Upper lobe of left lung (tissue), 6 donors: Measurements from ENCODE around the gene RABGAP1. TPM values are rescaled to one million over a fixed set of nuclear protein-coding genes. Genes with fewer than 3 reads are reported as not detected.

Experiments
- ATAC-seq, 2 donors: fragments of 200-7000 bp; cut with Tn5 transposase; one replicate each; pipeline ENCODE4 v1.9.1; 2022; ENCODE audit warnings: mild to moderate bottlenecking in 2 of 2, moderate library complexity in 2 of 2; ENCODE audit not compliant: low FRiP score in 2 of 2
- DNase-seq, 2 donors: peaks; one replicate each; pipeline ENCODE4 v3.0.0-alpha.2; 2019 to 2020
- H3K27ac ChIP-seq, 4 donors: fragments of 200-600 bp; sonication (generic); one replicate each; pipeline ENCODE4 v1.5.1; 2016 to 2019
- H3K27me3 ChIP-seq, 4 donors: fragments of 200-600 bp; sonication (generic); one replicate each; pipeline ENCODE4 v1.5.1; 2017 to 2019
- H3K36me3 ChIP-seq, 4 donors: fragments of 200-600 bp; sonication (generic); one replicate each; pipeline ENCODE4 v1.5.1; 2016 to 2019
- H3K4me1 ChIP-seq, 4 donors: fragments of 200-600 bp; sonication (generic); one replicate each; pipeline ENCODE4 v1.5.1; 2018 to 2019
- H3K4me3 ChIP-seq, 4 donors: fragments of 200-600 bp; sonication (generic); one replicate each; pipeline ENCODE4 v1.5.1; 2017 to 2019; ENCODE audit warnings: mild to moderate bottlenecking in 2 of 4, moderate library complexity in 1 of 4
- H3K9me3 ChIP-seq, 4 donors: fragments of 200-600 bp; sonication (generic); one replicate each; pipeline ENCODE4 v1.5.1; 2018 to 2019
- CTCF ChIP-seq, 6 experiments: fragments of 450-650 bp in 4 of 6; fragments of 200-600 bp in 2 of 6; sonication (generic) in 2 of 6; IDR thresholded peaks; one replicate each; pipeline ENCODE4 v1.5.1; 2016 to 2019; ENCODE audit warnings: antibody characterized with exemption in 6 of 6
- EP300 ChIP-seq, 4 donors: sonication (generic); formaldehyde crosslinking; IDR thresholded peaks; one replicate each; pipeline ENCODE4 v1.5.1; 2017; ENCODE audit warnings: antibody characterized with exemption in 4 of 4, control low read depth in 2 of 4
- POLR2A ChIP-seq, 4 donors: fragments of 450-650 bp; IDR thresholded peaks; one replicate each; pipeline ENCODE4 v1.5.1; 2016 to 2017; ENCODE audit warnings: antibody characterized with exemption in 4 of 4, mild to moderate bottlenecking in 2 of 4
- POLR2AphosphoS5 ChIP-seq, 2 donors: sonication (generic); formaldehyde crosslinking; IDR thresholded peaks; one replicate each; pipeline ENCODE4 v1.5.1; 2017; ENCODE audit warnings: antibody characterized with exemption in 2 of 2
- WGBS, 2 donors: methylation state at CpG; one replicate each; pipeline ENCODE4 v1.1.5; 2017 to 2018; 5-methylcytosine and 5-hydroxymethylcytosine counted together
- total RNA-seq, 6 donors: library from RNA; depleted of rRNA in 4 of 6; stranded (reverse); fragments of >200 nt in 4 of 6; gene quantifications; one replicate each; pipeline versions ENCODE4 v1.1.0 to v1.2.1, GENCODE V29; 2016 to 2021
- donor health status: DM: no; HTN: no; CAD: no; lungs with moderate emphysema.
- donor health status: DM: no; HTN: yes; CAD: no; lungs with severe emphysema.

The RABGAP1 gene
- total RNA-seq, 6 donors from 2014 or later: 41.7 to 147 (median 62.6) TPM

GRCh38 chr9:123011878-123012528 lies 71.2 kb downstream of the RABGAP1 start:
- 62 to 67% methylated on average over 3 of the region's 3 CpGs for WGBS, 2 donors
- H3K36me3 ChIP-seq: peaks cover 9 to 55% (median 15%) of the 10 kb centered on the region in 4 donors
- H3K9me3 ChIP-seq: no peaks in the 10 kb centered on the region
- H3K4me1 ChIP-seq: peaks cover 0 to 15% (median 5%) of the 10 kb centered on the region in 4 donors
- DNase-seq (no peak), ATAC-seq (peak in 1 of 2 donors; percentile 34)
- peak overlapping the region in 3 of 4 donors; percentile 36 to 59 (median 45) for H3K27ac ChIP-seq
- TF ChIP-seq EP300 (IDR thresholded peaks at IDR 0.05): no peak
- no peak for TF ChIP-seq POLR2AphosphoS5 (IDR thresholded peaks at IDR 0.05)
- TF ChIP-seq POLR2A (IDR thresholded peaks at IDR 0.05): no peak
- no peak overlapping the region for H3K4me3 ChIP-seq
- H3K27me3 ChIP-seq: no peaks in the 10 kb centered on the region

- H3K27me3 ChIP-seq: no peaks in the 10 kb centered on the region
- H3K4me3 ChIP-seq: no peak overlapping the region
- 89 to 97% methylated on average over 1 of the region's 1 CpG for WGBS, 2 donors
- no peak overlapping the region for H3K27ac ChIP-seq
- no peak for DNase-seq
- TF ChIP-seq POLR2A (IDR thresholded peaks at IDR 0.05): no peak
- no peak for TF ChIP-seq EP300 (IDR thresholded peaks at IDR 0.05)
- TF ChIP-seq CTCF (IDR thresholded peaks at IDR 0.05): no peak
- TF ChIP-seq POLR2AphosphoS5 (IDR thresholded peaks at IDR 0.05): no peak
- no peak for ATAC-seq
- no peaks in the 10 kb centered on the region for H3K9me3 ChIP-seq
- peaks cover 0 to 11% (median 3%) of the 10 kb centered on the region in 4 donors for H3K4me1 ChIP-seq
- H3K36me3 ChIP-seq: peaks cover 9 to 73% (median 30%) of the 10 kb centered on the region in 4 donors
These were observed 75.8 kb downstream of the RABGAP1 start for GRCh38 chr9:123016631-123017030.

- ATAC-seq (no peak), DNase-seq (no peak)
- no peaks in the 10 kb centered on the region for H3K9me3 ChIP-seq
- H3K27ac ChIP-seq: no peak overlapping the region
- H3K4me1 ChIP-seq: no peaks in the 10 kb centered on the region
- TF ChIP-seq POLR2AphosphoS5 (IDR thresholded peaks at IDR 0.05) (no peak), POLR2A (IDR thresholded peaks at IDR 0.05) (no peak), CTCF (IDR thresholded peaks at IDR 0.05) (no peak), EP300 (IDR thresholded peaks at IDR 0.05) (no peak)
- H3K4me3 ChIP-seq: no peak overlapping the region
- peaks cover 12 to 70% (median 32%) of the 10 kb centered on the region in 4 donors for H3K36me3 ChIP-seq
- no peaks in the 10 kb centered on the region for H3K27me3 ChIP-seq
- 62 to 76% methylated on average over 2 of the region's 2 CpGs for WGBS, 2 donors
These were observed 80.0 kb downstream of the RABGAP1 start for GRCh38 chr9:123020796-123021195.

- ATAC-seq (no peak), DNase-seq (no peak)
- Histone ChIP-seq H3K4me3 (no peak overlapping the region), H3K27me3 (no peaks in the 10 kb centered on the region), H3K9me3 (no peaks in the 10 kb centered on the region), H3K4me1 (peaks cover 4 to 14% (median 8%) of the 10 kb centered on the region in 4 donors), H3K36me3 (peaks cover 3 to 42% (median 10%) of the 10 kb centered on the region in 4 donors), H3K27ac (no peak overlapping the region)
- TF ChIP-seq EP300 (IDR thresholded peaks at IDR 0.05) (no peak), POLR2AphosphoS5 (IDR thresholded peaks at IDR 0.05) (no peak), POLR2A (IDR thresholded peaks at IDR 0.05) (no peak), CTCF (IDR thresholded peaks at IDR 0.05) (no peak)
- 85 to 94% methylated on average over 1 of the region's 1 CpG for WGBS, 2 donors
These were observed 85.6 kb downstream of the RABGAP1 start for GRCh38 chr9:123026425-123026824.

DNA sequence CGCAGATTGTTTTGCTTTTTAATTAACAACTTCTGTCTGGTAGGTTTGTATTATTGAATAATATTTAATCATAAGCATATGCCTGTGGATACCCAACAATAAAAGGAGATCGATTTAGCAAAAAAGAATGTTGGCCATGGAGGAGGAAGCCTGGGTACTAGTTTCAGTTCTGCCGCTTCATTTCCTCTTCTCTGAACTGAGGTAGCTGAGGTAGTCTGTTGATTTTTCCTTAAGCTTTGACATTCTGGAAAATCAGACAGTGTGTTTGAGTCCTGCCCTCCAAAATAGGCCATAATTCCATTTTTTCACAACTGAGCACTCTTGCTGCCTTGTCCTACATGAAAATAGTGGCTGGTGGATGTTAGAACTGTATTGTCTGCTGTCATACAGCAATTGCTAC lies 86.7 kb downstream of the RABGAP1 start:
- Histone ChIP-seq H3K27me3 (no peaks in the 10 kb centered on the region), H3K9me3 (no peaks in the 10 kb centered on the region), H3K4me3 (no peak overlapping the region), H3K36me3 (peaks cover 0 to 31% (median 5%) of the 10 kb centered on the region in 4 donors), H3K4me1 (peaks cover 5 to 22% (median 11%) of the 10 kb centered on the region in 4 donors), H3K27ac (no peak overlapping the region)
- TF ChIP-seq EP300 (IDR thresholded peaks at IDR 0.05): no peak
- ATAC-seq (no peak), DNase-seq (no peak)
- WGBS, 2 donors: 65 to 69% methylated on average over 3 of the region's 3 CpGs

DNA sequence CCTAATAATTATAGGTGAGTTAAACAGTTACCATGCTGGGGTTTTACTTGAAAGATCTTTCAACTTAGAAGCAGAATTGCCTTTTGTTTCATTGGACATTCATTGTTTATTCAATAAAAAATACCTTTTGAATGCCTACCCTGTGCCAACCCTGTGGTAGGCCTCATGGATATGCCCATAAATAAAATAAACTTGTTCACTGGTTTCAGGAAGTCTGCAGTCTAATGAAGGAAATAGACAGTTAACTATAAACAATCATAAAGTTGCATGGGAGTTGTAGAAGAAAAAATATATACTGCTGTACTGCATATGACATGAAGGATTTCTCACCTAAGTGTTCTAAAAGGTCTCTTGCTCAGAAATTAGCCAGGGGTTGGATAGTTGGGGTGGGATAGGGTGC lies 87.3 kb downstream of the RABGAP1 start:
- Histone ChIP-seq H3K9me3 (no peaks in the 10 kb centered on the region), H3K27ac (no peak overlapping the region), H3K27me3 (no peaks in the 10 kb centered on the region), H3K4me3 (no peak overlapping the region), H3K36me3 (peaks cover 0 to 25% (median 2%) of the 10 kb centered on the region in 4 donors), H3K4me1 (peaks cover 9 to 22% (median 14%) of the 10 kb centered on the region in 4 donors)
- TF ChIP-seq CTCF (IDR thresholded peaks at IDR 0.05): no peak
- no peak for TF ChIP-seq POLR2AphosphoS5 (IDR thresholded peaks at IDR 0.05)
- no peak for TF ChIP-seq POLR2A (IDR thresholded peaks at IDR 0.05)
- TF ChIP-seq EP300 (IDR thresholded peaks at IDR 0.05): no peak
- ATAC-seq (no peak), DNase-seq (no peak)
